Brain microvascular endothelial cell (primary cell): ENCODE measurements around the gene GSTA5.
A peak's percentile ranks its signal among the peaks of the same experiment; 100 is the strongest.

Experiments
- DNase-seq: peaks from one replicate; pipeline ENCODE4 v3.0.0-alpha.2; 2020
- H3K27ac ChIP-seq: fragments of 250-450 bp; sonication (Bioruptor Pico); 2 replicates; pipeline ENCODE4 v1.5.1; 2020; ENCODE audit warnings: mild to moderate bottlenecking, moderate library complexity
- H3K27me3 ChIP-seq: fragments of 250-450 bp; sonication (Bioruptor Pico); replicated peaks from 2 replicates; pipeline ENCODE4 v1.5.1; 2020; ENCODE audit warnings: mild to moderate bottlenecking
- H3K36me3 ChIP-seq: fragments of 250-450 bp; sonication (Bioruptor Pico); replicated peaks from 2 replicates; pipeline ENCODE4 v1.5.1; 2020; ENCODE audit warnings: mild to moderate bottlenecking
- H3K4me3 ChIP-seq: 2 replicates; pipeline ENCODE4 v1.5.1; 2011; ENCODE audit warnings: low read depth, mild to moderate bottlenecking, control low read depth, low read length, moderate library complexity
- CTCF ChIP-seq: IDR thresholded peaks from 2 replicates; pipeline ENCODE4 v1.5.1; 2011; ENCODE audit warnings: low read depth, mild to moderate bottlenecking, moderate library complexity, low read length, control low read depth, inconsistent platforms; ENCODE audit errors: missing control alignments
- in situ Hi-C: cut with HindIII; loops from 2 replicates; pipeline ENCODE4 v1.10.0; 2017; ENCODE audit warnings: low sequenced_read_pairs, low pct_ligation_motif_present

The GSTA5 gene

GRCh38 chr6:52840763-52841585 is at the start of gene GSTA5:
TSS of gene GSTA5 (minus strand) at chr6:52840813.
- no peaks in the 10 kb centered on the region for H3K27me3 ChIP-seq
- H3K36me3 ChIP-seq = no peaks in the 10 kb centered on the region
- in situ Hi-C loops = no loop called here
- H3K4me3 ChIP-seq = no peak within 1 kb of the TSS
- no peak within 1 kb of the TSS for H3K27ac ChIP-seq
- no peak for TF ChIP-seq CTCF
- no peak for DNase-seq

- no peak for TF ChIP-seq CTCF
- Histone ChIP-seq H3K4me3 (no peak overlapping the region), H3K36me3 (no peaks in the 10 kb centered on the region), H3K27ac (no peak overlapping the region), H3K27me3 (no peaks in the 10 kb centered on the region)
- no peak for DNase-seq
- in situ Hi-C loops = no loop called here
Measured at GRCh38 chr6:52890018-52890417, 49.4 kb upstream of the GSTA5 start.

GRCh38 chr6:52887910-52888524 is 47.4 kb upstream of the GSTA5 start:
- in situ Hi-C loops = no loop called here
- no peak for DNase-seq
- TF ChIP-seq CTCF = no peak
- Histone ChIP-seq H3K27me3 (no peaks in the 10 kb centered on the region), H3K36me3 (no peaks in the 10 kb centered on the region), H3K27ac (no peak overlapping the region), H3K4me3 (no peak overlapping the region)

GRCh38 chr6:52881996-52882841 is 41.6 kb upstream of the GSTA5 start:
- Histone ChIP-seq H3K27me3 (no peaks in the 10 kb centered on the region), H3K27ac (no peak overlapping the region), H3K4me3 (peak overlapping the region; percentile 57), H3K36me3 (no peaks in the 10 kb centered on the region)
- peak; percentile 86 for TF ChIP-seq CTCF
- in situ Hi-C loops = no loop called here
- DNase-seq = peak; percentile 78

GRCh38 chr6:52881662-52881995 is 41.0 kb upstream of the GSTA5 start:
- Histone ChIP-seq H3K27me3 (no peaks in the 10 kb centered on the region), H3K36me3 (no peaks in the 10 kb centered on the region), H3K4me3 (no peak overlapping the region), H3K27ac (no peak overlapping the region)
- no peak for DNase-seq
- in situ Hi-C loops = no loop called here
- no peak for TF ChIP-seq CTCF
